ENCODE measurements around the gene POLR3GL.

- TF ChIP-seq CTCF (conservative IDR thresholded peaks at IDR 0.05 in 1 of 2, IDR thresholded peaks at IDR 0.05 in 1 of 2; ENCODE audit: low read depth in 1 of 2, low read length in 2 of 2) (peak in 1 of 2 donors; percentile 11), EZH2 (IDR thresholded peaks at IDR 0.05; ENCODE audit: low read length, missing control alignments) (no peak)
These were observed at the start of gene POLR3GL, which contains the start of gene ANKRD34A for GRCh38 chr1:145964328-145965118.
